PC-9 (cell line): ENCODE data around the gene BASP1.

Source experiments
- CTCF ChIP-seq: fragments of 200-600 bp; sonication (generic); conservative IDR thresholded peaks from 2 replicates; pipeline ENCODE4 v1.6.1; 2017; ENCODE audit warnings: mixed run types, antibody characterized with exemption, mild to moderate bottlenecking, moderate library complexity
- EZH2 ChIP-seq: fragments of 200-600 bp; sonication (generic); IDR thresholded peaks from 2 replicates; pipeline ENCODE4 v1.8.0; 2017; ENCODE audit warnings: antibody characterized with exemption, low read depth

GRCh38 chr5:17309462-17309861, 92.0 kb downstream of the BASP1 start:
- no peak for TF ChIP-seq CTCF
- TF ChIP-seq EZH2 = no peak
